Neuron (in vitro differentiated cells): Measurements from ENCODE around the gene WNT2.
"Not testable (repeated sequence)": the region's sequence is repeated elsewhere in the genome, so short reads cannot be mapped to it uniquely, and the experiment has no call there.

Source experiments
- H2AFZ ChIP-seq: one replicate; pipeline ENCODE4 v1.6.1; 2013; ENCODE audit warnings: low read depth, mild to moderate bottlenecking, inconsistent platforms, low read length, moderate library complexity
- H3K27me3 ChIP-seq: one replicate; pipeline ENCODE4 v1.6.1; 2013; ENCODE audit warnings: low read length; ENCODE audit not compliant: insufficient read depth
- H3K36me3 ChIP-seq: one replicate; pipeline ENCODE4 v1.6.1; 2013; ENCODE audit warnings: low read length; ENCODE audit not compliant: insufficient read depth
- H3K4me1 ChIP-seq: one replicate; pipeline ENCODE4 v1.6.1; 2013; ENCODE audit warnings: low read length; ENCODE audit not compliant: insufficient read depth
- H3K4me3 ChIP-seq: 2 replicates; pipeline ENCODE4 v1.5.1; 2013; ENCODE audit warnings: mild to moderate bottlenecking, low read length, moderate library complexity
- H3K9me3 ChIP-seq: one replicate; pipeline ENCODE4 v1.6.1; 2013; ENCODE audit warnings: low read length

Gene WNT2

DNA sequence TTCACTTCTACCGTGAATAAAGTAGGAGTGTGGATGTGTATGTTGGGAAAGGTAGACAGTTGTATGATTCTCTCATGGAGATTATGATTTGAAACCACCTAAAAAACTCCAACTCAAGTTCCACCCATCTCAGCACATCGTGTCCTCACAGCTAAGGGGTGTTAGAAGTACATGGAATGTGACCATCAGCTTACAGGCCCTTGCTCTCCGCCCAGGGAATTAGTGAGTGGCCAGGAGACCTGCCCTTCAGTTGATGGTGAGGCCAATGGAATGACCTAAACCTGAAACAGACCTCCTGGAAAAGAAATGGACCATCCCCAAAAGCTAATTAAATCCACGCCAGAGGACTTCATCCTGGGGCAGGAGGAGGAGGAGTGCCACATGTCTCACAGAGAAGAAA lies 2.1 kb upstream of the WNT2 start:
- Histone ChIP-seq H3K27me3 (peaks cover 66% of the 10 kb centered on the region), H3K36me3 (no peaks in the 10 kb centered on the region), H2AFZ (no peak overlapping the region), H3K4me3 (no peak overlapping the region), H3K9me3 (no peaks in the 10 kb centered on the region), H3K4me1 (peaks cover 22% of the 10 kb centered on the region)

DNA sequence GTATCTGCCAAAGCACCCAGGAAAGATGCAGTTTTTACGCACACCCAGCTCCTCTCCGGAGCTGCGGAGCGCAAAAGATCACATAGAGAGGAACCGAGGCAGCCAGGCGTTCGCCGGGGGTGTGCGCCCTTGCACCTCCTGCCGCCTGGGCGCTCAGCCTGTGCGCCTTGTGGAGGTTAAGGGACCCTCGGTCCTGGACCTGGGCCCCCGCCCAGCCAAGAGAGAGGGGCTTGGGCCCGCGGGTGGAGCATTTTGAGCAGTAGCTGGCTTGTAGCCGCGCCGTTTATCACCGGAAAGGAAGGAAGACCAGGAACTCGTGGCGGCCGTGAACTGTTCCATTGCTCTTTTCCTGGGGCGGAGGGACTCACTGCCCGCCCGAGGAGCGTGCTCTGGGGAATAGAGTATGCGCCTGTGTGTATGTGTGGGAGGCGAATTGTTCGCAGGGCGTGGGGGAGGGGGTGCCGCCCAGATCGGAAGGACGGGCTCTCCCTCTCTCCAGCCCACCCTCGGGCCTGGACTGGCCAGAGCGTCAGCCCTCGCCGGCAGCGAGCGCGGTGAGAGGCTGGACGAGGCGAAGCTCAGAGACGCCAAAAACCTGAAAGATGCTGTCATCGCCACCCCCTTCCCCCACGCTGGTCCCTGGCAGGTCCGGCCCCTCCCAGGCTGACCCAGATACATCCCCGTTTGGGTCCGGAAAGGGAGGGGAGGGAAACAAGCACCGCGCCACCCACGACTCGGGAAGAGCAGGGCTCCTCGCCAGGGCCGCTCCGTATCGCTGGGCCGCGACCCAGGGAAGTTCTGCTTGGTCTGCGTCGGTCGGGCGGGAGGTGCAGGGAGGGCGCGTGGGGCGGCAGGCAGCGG lies 1.2 kb upstream of the WNT2 start:
- Histone ChIP-seq H3K36me3 (no peaks in the 10 kb centered on the region), H3K4me1 (peaks cover 22% of the 10 kb centered on the region), H3K9me3 (no peaks in the 10 kb centered on the region), H3K4me3 (peak overlapping the region; percentile 41), H3K27me3 (peaks cover 71% of the 10 kb centered on the region), H2AFZ (peak overlapping the region; percentile 80)

DNA sequence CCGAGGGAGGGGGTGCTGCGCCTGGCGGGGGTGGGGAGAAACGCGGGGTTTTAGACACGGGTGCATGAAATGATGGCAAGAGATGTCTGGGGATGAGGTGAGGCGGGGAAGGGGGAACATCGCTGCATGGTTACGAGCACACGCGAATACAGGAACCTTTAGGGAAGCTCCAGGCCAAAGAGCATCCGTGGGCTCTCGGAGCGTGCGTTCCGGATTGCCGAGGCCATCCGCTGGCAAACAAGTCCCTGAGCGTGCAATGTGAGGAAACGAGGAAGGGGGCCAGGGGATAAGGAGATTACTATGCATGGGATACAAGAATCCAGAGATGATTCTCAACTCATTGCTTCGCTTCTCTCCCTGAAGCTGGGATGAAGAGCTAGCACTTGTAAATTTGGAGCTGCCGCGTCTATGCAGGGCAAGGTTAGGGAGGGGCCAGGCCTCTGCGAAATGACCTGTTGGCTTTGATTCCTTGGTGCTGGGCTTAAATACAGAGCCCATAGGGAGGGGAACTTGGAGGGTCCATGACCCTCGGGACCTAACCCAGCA lies 520 bp upstream of the WNT2 start:
- Histone ChIP-seq H2AFZ (peak overlapping the region; percentile 80), H3K9me3 (no peaks in the 10 kb centered on the region), H3K4me3 (peak overlapping the region; percentile 41), H3K36me3 (no peaks in the 10 kb centered on the region), H3K27me3 (peaks cover 72% of the 10 kb centered on the region), H3K4me1 (peaks cover 22% of the 10 kb centered on the region)

DNA sequence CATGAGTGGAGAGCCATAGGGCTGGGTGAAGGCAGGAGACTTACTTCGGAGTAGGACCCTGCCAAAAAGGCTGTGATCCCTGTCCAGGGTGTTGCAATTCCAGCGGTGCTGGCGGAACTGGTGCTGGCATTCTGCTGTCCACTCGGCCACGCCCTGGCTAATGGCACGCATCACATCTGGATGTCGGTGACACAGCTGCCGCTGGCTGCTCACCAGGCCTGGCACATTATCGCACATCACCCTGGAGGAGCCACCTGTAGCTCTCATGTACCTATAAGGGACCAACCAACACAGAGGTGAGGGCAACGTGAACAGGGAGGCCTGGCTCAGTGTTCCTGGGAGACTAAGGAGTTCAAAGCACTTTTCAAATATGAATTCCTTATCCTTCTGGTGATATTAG lies 2.3 kb downstream of the WNT2 start:
- Histone ChIP-seq H3K9me3 (no peaks in the 10 kb centered on the region), H3K27me3 (peaks cover 76% of the 10 kb centered on the region), H2AFZ (no peak overlapping the region), H3K4me1 (peaks cover 22% of the 10 kb centered on the region), H3K36me3 (no peaks in the 10 kb centered on the region), H3K4me3 (no peak overlapping the region)

DNA sequence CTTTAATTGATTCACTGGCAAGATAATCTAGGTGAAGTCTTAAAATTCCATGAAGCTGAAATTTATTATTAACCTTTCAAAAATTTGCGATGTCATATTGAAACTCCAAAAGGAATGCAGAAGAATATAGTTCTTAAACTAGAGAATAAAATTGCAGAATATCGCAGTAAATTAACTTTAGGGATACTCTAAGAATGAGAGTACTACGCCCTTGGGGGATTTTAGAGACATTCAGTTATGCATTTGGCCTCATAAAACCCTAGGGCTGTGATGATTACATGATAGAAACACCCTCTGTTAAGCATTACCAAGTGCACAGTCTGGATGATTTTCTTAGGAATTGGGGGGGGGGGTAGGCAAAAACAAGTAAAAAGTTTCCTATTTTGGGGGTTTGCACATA lies 3.7 kb downstream of the WNT2 start:
- H3K27me3 ChIP-seq, result peaks cover 66% of the 10 kb centered on the region

DNA sequence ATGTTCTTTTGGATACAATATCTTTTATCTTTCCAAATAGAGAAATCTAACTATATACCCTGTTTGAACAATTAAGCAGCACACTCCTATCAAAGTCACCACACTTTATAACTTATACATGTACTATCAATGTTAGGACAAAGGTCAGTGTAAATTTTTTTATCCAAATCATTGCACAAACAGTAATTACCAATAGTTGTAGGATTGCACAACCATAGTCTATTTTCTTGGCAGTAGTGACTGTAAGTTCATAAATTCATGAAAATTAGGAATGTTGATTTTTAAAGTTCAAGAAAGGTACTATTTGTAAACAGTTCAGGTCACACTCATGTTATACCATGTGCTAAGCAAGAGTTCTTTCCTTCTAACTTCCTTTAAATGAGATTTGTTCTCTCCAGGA lies 9.3 kb downstream of the WNT2 start:
- Histone ChIP-seq H3K4me1 (no peaks in the 10 kb centered on the region), H3K27me3 (peaks cover 19% of the 10 kb centered on the region), H3K36me3 (no peaks in the 10 kb centered on the region), H3K9me3 (no peaks in the 10 kb centered on the region), H2AFZ (no peak overlapping the region), H3K4me3 (no peak overlapping the region)

More for the DNA sequence above, 3.7 kb downstream of the WNT2 start:
- Histone ChIP-seq H3K4me3 (no peak overlapping the region), H3K36me3 (no peaks in the 10 kb centered on the region), H3K9me3 (no peaks in the 10 kb centered on the region), H3K4me1 (peaks cover 17% of the 10 kb centered on the region), H2AFZ (no peak overlapping the region)

DNA sequence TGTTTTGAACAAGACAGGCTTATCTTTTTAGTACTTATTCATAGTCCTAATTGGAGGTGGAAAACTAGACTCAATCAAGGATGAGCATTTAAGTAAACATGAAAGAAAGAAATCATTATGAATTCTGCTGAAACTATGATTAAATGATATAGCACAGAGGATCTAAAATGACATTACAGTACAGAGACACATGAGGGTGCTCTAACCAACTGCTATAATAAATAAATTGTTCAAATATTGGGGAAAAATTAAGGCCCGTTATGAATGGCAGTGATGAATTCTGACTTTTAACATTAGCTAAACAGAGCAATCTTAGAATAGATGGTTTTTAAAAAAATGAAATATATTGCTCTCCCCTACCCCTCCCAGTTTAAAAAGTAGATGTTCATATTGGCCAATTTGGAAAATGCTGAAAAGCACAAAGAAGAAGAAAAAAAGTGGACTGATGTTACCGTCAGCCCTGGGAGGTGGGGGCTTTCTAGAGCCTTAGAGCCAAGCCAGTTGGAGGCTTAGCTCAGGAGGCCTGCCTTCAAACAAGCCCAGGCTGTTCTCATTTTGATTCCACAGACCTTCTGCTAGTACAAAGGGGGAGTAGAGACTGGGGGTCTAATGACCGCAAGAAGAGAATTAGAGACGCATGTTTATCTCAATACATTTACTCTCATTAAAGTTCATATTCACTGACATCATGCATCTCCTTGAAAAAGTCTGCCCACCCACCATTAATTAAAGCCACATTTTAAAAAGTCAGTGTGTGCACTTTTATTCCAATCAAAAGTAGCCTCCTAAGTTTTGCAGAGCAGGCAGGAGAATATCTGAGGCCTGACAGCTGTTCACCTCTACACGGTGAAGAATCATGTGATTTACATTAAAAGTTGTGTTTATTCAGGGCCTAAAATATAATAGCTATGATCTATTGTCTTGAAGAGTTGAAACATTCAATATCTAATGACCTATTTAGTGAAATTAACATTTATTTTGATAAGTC lies 10.0 kb downstream of the WNT2 start:
- Histone ChIP-seq H2AFZ (no peak overlapping the region), H3K27me3 (peaks cover 12% of the 10 kb centered on the region), H3K36me3 (no peaks in the 10 kb centered on the region), H3K9me3 (no peaks in the 10 kb centered on the region), H3K4me3 (no peak overlapping the region), H3K4me1 (no peaks in the 10 kb centered on the region)

DNA sequence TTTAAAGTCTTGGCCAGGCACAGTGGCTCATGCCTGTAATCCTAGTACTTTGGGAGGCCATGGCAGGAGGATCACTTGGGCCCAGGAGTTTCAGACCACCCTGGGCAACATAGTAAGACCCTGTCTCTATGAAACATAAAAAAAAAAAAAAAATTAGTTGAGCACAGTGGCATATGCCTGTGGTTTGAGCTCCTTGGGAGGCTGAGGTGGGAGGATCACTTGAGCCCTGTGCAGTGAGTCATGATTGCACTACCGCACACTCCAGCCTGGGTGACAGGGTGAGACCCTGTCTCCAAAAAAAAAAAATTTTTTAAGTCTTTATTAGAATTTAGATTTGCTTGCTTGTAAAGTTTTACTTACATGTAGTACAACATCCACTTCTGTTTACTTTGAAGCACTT lies 14.0 kb downstream of the WNT2 start:
- H3K36me3 ChIP-seq, result no peaks in the 10 kb centered on the region
- H2AFZ ChIP-seq, result no peak overlapping the region
- no peaks in the 10 kb centered on the region for H3K4me1 ChIP-seq
- no peak overlapping the region for H3K4me3 ChIP-seq
- peaks cover under 1% of the 10 kb centered on the region for H3K9me3 ChIP-seq
- peaks cover under 1% of the 10 kb centered on the region for H3K27me3 ChIP-seq

DNA sequence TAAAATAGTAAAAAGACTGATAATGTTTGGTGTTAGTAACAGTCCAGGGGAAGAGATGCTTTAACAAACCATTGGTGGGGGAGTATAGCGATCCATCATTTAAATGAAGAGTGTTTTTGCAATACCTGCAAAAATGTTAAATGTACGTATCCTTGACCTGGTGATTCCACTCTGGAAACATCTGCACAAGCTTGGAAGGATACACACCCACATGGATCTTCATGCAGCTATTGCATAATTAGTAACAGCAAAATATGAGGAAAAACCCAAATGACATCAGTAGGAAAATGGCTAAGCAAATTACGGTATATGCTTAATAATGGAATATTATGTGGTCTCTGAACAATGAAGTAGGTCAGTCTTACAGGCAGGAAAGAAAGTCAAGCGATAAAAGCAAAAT lies 20.5 kb downstream of the WNT2 start:
- peaks cover 3% of the 10 kb centered on the region for H3K27me3 ChIP-seq

DNA sequence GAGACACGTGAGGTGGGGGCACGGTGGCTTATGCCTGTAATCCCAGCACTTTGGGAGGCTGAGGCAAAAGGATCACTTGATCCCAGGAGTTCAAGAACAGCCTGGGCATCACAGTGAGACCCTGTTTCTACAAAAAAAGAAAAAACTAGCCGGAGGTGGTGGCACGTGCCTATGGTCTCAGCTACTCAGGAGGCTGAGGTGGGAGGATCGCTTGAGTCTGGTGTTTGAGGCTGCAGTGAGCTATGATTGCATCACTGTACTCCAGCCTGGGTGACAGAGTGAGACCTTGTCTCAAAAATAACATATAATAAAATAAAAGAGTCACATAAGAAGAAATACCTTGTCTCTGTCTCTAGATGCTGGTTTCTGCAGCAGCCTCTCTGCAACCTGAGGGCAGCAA lies 22.4 kb downstream of the WNT2 start:
- H3K4me3 ChIP-seq, H2AFZ ChIP-seq, H3K9me3 ChIP-seq, H3K27me3 ChIP-seq, H3K4me1 ChIP-seq, H3K36me3 ChIP-seq: not testable (repeated sequence)

More for the DNA sequence above, 20.5 kb downstream of the WNT2 start:
- Histone ChIP-seq H2AFZ (no peak overlapping the region), H3K4me1 (no peaks in the 10 kb centered on the region), H3K9me3 (peaks cover 2% of the 10 kb centered on the region), H3K4me3 (no peak overlapping the region), H3K36me3 (no peaks in the 10 kb centered on the region)

DNA sequence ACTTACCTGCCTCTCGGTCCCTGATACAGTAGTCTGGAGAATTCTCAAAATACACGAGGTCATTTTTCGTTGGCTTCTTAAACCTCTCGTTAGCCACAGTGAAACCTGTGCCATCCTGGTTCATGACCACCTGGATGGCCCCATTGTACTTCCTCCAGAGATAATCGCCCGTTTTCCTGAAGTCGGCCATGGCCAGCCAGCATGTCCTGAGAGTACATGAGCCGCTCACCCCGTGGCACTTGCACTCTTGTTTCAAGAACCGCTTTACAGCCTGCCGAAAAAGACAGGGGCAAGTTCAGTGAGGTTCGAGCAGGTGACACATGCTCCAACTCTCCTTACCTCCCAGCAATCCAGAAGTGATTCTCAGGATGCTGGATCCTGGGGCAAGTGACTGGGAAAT lies 25.3 kb downstream of the WNT2 start:
- Histone ChIP-seq H3K9me3 (no peaks in the 10 kb centered on the region), H3K27me3 (peaks cover 3% of the 10 kb centered on the region), H2AFZ (no peak overlapping the region), H3K4me1 (no peaks in the 10 kb centered on the region), H3K4me3 (no peak overlapping the region), H3K36me3 (no peaks in the 10 kb centered on the region)

DNA sequence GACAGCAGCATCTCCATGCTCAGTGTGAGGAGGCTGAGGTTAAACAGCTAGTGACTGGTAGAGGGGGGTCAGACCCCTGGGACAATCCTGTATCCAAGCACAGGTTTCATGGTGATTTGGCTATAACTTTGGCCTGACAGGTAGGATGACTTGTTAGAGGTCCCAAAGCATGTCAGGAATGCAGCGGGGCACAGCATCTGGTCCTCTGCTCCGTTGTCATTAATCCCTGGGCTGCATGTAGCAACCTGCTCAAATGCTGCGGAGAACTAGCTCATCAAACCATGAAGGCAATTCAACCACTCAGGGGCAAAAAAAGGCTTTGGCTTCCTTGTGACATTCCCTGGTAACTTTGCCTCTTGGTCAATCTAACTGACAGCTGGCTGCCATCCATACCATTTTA lies 26.8 kb downstream of the WNT2 start:
- Histone ChIP-seq H2AFZ (no peak overlapping the region), H3K4me1 (no peaks in the 10 kb centered on the region), H3K36me3 (no peaks in the 10 kb centered on the region), H3K9me3 (no peaks in the 10 kb centered on the region), H3K4me3 (no peak overlapping the region), H3K27me3 (peaks cover 3% of the 10 kb centered on the region)

DNA sequence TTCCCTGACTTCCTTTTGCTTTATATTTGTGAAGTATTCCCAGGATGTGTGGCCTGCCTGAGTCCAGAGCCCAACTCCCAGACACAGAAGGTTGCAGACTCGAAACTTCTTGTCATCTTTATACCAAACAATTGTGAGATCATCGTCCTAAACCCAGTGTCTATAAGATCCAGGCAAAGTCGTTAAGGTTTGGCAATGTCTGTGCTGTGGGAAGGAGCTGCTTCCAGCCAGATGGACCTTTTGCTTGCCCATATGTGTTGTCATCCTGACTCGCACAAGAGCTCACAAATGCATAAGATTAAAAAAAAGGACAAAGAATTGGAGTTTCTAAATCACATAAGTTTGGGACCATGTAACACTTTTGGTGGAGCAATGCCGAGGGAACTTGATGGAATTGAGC lies 37.0 kb downstream of the WNT2 start:
- Histone ChIP-seq H3K9me3 (peaks cover 2% of the 10 kb centered on the region), H3K4me3 (no peak overlapping the region), H3K36me3 (no peaks in the 10 kb centered on the region), H2AFZ (no peak overlapping the region), H3K4me1 (peaks cover 10% of the 10 kb centered on the region), H3K27me3 (peaks cover 4% of the 10 kb centered on the region)
